ENCODE data around the gene LRRFIP1. TPM values are rescaled to one million over a fixed set of nuclear protein-coding genes. Genes with fewer than 3 reads are reported as not detected.
A peak's percentile ranks its signal among the peaks of the same experiment; 100 is the strongest.

Gene LRRFIP1
- total RNA-seq, 1 experiment from 2014 or later, result 21.5 TPM

DNA sequence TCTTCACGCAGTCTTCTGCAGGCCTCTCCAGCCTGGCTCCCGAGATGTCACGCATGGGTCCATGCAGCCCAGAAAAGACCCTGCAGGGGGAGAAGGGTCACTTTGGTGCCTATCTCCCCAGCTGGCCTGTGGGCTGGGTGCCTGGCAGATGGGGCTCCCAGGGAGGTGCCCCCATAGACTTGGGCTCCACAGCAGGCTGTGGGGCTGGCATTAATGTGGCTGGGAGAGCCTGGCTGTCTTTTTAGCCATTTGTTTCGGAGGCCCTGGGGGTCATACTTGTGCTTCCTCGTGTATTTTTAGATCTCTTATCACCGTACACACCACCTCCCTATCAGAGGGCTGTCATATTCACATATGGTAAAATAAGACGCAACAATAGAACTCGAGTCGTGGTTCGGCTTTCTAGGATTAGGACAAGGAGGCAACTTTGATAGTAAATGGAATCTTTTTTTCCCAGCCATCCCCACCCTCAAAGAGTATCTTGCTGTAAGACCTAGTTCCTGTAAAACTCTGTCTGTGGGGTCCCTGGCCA lies 74.5 kb downstream of the LRRFIP1 start:
- DNase-seq (ENCODE audit: low spot score), result no peak

GRCh38 chr2:237702441-237703391 lies 75.3 kb downstream of the LRRFIP1 start:
- peak; percentile 54 for DNase-seq (ENCODE audit: low spot score)

DNA sequence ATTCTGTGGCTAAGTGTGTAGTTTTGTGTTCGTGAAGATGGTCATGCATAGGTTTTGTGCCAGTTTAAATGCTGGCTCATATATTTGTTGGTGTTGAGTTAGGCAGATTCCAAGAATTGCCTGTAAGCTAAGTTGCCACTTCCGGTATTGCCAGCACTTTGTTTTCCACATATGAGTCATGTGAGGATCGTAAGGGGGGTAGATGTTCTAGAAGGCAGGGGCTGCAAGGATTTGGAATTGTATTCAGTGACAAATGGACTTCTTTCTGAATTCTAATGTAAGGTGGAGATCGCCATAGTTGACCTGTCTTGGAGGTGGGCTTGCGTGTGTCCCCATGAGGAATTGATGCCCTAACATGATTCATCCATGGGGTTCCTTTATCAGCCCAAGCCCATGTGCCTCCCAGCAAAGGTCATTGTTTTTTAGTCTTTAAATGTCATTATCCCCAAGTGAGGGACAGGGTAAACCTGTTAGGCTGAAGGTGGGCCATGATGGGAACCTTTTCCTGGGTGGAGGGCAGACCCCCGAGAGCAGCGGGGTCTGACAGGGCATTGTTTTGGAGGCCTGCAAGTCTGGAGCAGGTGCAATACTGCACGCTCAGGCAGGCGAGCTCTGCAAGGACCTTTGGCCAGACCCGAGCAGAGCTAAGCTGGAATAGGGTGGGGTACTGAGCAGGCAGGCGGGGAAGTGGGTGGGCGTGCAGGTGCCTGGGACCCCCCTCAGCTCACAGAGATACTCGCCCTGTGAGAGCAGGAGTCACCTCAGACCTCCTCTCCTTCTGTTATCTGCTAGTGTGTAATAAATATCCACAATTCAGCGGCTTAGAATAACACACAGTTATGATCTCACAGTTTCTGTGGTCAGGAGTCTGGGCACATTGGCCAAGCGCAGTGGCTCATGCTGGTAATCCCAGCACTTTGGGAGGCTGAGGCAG lies 77.4 kb downstream of the LRRFIP1 start:
- peak; percentile 76 for DNase-seq (ENCODE audit: low spot score)

GRCh38 chr2:237706257-237706656 lies 78.9 kb downstream of the LRRFIP1 start:
- no peak for DNase-seq (ENCODE audit: low spot score)

DNA sequence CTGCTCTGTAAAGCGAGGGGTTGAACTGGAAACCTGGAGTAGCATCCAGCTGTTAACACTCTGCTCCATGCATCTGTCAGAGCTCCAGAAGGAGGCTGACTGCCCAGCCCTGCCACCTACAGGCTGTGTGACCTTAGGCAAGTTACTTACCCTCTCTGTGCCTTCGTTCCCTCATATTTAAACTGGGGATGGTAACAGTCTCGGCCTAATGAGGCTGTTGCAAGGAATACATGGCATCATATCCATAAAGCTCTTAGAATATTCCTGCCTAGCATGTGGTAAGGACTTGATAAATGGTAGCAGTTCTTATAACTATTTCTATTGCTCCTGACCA lies 80.6 kb downstream of the LRRFIP1 start:
- no peak for DNase-seq (ENCODE audit: low spot score)

DNA sequence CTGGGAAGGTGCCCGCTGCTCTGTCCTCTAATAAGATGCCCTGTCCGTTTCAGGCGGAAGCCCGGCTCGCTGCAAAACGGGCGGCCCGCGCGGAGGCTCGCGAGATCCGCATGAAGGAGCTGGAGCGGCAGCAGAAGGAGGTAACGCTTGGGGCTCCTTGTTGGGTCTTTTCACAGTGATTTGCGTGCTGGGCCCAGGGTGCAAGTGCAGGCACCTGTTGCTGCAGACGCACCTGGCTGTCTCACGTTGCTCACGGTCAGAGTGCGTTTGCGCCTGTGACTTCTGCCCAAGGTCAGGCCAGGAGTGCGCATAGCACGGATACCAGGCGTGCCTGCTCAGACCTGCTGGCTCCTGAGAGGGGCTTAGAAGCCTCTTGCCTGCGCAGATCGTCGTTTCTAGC lies 81.1 kb downstream of the LRRFIP1 start:
- DNase-seq (ENCODE audit: low spot score), result no peak

DNA sequence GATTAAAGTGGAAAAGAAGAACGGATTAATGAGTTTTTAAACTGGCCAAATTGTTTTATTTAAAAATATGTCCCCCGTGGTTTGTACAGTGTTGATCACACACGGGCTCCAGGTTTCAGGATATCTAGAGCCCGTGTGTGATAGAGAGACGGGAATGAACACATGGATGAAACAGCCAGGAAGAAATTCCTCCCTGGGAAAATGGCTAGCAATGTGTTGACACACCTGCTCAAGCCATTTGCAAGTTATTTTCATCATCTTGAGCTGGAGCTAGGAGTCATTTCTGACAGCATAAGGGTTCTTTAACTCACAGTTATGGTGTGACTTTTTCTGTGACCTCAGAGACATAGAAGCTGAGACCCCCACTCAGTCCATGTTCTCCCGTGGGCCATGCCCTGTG lies 81.6 kb downstream of the LRRFIP1 start:
- DNase-seq (ENCODE audit: low spot score), result no peak

DNA sequence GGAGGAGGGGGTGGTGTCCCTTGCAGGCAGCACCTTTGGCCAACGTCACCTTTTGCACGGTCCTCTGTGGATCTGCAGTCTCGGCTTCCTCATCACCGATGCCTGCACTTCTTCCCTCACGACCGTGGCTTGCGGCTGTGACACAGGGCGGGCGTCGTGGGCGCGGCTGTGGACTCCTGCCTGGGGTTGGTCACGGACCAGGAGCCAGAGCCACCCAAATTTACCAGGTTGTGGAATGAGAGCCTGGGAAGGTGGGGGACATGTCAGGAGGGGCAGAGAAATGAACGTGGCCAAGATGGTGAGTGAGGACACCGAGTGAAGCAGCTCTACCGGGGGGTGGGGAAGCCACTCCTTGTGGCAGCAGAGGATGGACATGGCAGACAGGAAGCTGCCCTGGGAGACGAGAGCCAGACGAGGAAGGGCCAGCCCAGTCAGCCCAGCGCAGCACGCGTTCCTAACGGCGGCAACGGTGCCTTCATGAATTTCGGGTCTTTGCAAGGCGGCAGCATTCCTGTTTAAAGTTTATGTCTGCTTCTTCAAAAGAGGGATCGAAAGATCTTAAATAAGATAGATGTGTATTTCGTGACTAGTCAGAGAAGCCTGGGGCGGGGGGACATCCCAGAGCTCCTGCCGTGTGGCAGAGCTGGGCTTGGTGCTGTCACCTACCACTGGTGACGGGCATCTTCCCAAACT lies 84.2 kb downstream of the LRRFIP1 start:
- DNase-seq (ENCODE audit: low spot score), result no peak

- DNase-seq (ENCODE audit: low spot score), result no peak
Measured at GRCh38 chr2:237712477-237713377, 85.3 kb downstream of the LRRFIP1 start.

DNA sequence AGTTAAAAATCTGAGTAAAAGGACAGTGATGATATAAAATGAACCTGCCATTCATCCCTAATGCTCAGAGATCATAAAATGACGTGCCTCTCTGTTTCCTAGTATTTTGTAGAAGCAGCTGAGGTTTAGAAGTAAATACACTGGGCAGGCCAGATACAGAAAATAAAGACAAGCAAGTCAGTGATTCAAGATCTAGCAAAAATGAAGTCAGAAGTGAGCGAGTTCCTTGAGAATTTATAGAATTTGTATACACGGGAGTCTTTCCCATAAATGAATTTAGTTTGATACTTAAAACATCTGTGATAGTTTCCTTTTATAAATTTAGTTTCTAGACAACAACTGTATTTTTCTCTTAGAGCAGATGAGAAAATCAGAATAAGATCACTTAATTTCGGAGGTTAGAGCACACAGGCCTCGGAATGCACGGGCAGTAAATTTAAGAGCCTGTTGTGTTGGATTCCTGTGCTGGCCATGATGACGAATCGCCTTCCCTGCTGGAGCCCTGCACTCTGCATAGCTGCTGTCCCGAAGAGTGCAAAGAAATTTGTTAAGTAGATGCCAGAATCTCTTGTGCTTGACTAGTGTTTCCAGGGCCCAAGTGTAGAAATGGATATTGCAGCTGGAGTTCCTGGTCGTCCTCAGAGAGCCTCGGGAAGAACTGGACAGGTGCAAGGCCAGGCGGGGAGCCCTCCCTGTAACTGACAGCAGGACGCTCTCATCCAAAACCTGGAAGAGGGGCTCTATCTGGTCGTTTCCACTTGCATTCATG lies 87.5 kb downstream of the LRRFIP1 start:
- no peak for DNase-seq (ENCODE audit: low spot score)

GRCh38 chr2:237715459-237715947 lies 88.1 kb downstream of the LRRFIP1 start:
- no peak for DNase-seq (ENCODE audit: low spot score)

GRCh38 chr2:237716011-237716410 lies 88.6 kb downstream of the LRRFIP1 start:
- DNase-seq (ENCODE audit: low spot score), result no peak

GRCh38 chr2:237717366-237718276 lies 90.2 kb downstream of the LRRFIP1 start:
- no peak for DNase-seq (ENCODE audit: low spot score)

GRCh38 chr2:237718277-237718634 lies 90.9 kb downstream of the LRRFIP1 start:
- DNase-seq (ENCODE audit: low spot score), result no peak

DNA sequence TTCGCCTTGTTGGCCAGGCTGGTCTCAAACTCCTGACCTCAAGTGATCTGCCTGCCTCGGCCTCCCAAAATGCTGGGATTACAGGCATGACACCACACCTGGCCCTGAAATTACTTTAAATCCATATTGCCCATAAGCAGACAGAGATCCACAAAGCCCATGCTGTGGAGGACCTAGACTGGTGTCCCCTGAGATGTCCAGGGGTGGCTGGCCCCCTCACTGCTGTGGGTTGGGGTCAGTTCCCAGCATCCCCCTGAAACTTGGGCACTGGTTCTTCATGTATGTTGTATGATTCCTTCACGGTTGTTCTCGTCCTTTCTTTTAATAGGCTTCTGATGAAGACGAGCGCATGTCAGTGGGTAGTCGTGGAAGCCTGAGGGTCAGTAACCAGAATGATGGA lies 93.1 kb downstream of the LRRFIP1 start:
- no peak for DNase-seq (ENCODE audit: low spot score)

GRCh38 chr2:237720957-237721356 lies 93.6 kb downstream of the LRRFIP1 start:
- DNase-seq (ENCODE audit: low spot score), result no peak

DNA sequence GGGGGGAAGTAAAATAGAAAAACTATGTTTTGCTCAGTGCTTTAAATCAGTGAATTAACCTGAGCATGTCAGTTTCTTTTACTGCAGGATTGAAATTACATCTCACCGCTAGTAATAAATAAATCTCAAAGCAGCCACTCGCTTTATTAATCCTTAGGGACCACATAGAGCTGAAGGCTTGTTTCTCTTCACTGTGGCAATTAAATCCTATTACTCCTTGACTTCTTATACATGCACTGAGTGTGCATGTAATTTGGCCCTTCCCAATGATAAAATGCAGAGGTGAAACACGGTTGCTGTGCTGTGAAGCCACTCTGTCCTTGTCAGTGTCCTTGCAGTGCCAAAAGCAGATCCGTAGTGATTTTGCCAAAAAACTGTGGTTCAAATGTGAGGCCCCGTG lies 94.1 kb downstream of the LRRFIP1 start:
- no peak for DNase-seq (ENCODE audit: low spot score)

DNA sequence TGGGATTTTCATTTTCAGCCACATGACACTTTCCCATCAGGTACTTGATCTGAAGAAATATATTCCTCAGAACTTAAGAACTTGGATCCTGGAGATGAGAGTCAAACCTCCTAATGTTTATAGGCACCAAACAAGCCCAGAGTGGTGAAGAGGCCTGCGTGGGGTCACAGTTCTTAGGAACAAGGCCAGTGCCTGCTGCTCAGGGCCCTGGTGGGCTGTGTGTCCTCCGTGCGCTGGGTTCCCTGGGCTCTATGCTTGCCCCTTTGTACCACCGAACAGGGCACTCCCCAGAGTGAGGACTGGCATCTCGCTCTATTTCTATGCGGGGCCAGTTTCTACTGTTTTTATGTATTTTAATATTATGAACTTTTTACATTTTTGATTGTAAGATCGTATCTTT lies 95.2 kb downstream of the LRRFIP1 start:
- no peak for DNase-seq (ENCODE audit: low spot score)

GRCh38 chr2:237723023-237723422 lies 95.6 kb downstream of the LRRFIP1 start:
- no peak for DNase-seq (ENCODE audit: low spot score)
